T-helper 17 cell (primary cell): ENCODE measurements around the gene MAFG. TPM values are rescaled to one million over a fixed set of nuclear protein-coding genes. Genes with fewer than 3 reads are reported as not detected.
A peak's percentile ranks its signal among the peaks of the same experiment; 100 is the strongest.

Experiments used
- ATAC-seq: fragments of 150-1000 bp; cut with Tn5 transposase; 2 replicates; pipeline ENCODE4 v1.10.0; 2021; ENCODE audit warnings: mild to moderate bottlenecking, moderate library complexity
- DNase-seq, 3 donors: peaks; one replicate each; pipeline versions ENCODE4 v3.0.0 to v3.0.0-alpha.2; 2020 to 2021
- H3K9me3 ChIP-seq: one replicate; pipeline ENCODE4 v1.7.0; 2013; ENCODE audit warnings: low read length, mild to moderate bottlenecking; ENCODE audit not compliant: control insufficient read depth, poor library complexity, severe bottlenecking
- H3K27ac Mint-ChIP-seq: one replicate; pipeline ENCODE4 v1.8.0; 2022; ENCODE audit warnings: mild to moderate bottlenecking, moderate library complexity, mixed read lengths
- H3K27me3 Mint-ChIP-seq: one replicate; pipeline ENCODE4 v1.8.0; 2022; ENCODE audit warnings: mixed read lengths
- H3K36me3 Mint-ChIP-seq: one replicate; pipeline ENCODE4 v1.8.0; 2022; ENCODE audit warnings: low read depth, mixed read lengths
- H3K4me1 Mint-ChIP-seq: one replicate; pipeline ENCODE4 v1.8.0; 2022; ENCODE audit warnings: mild to moderate bottlenecking, mixed read lengths
- H3K4me3 Mint-ChIP-seq: one replicate; pipeline ENCODE4 v1.8.0; 2022; ENCODE audit warnings: mild to moderate bottlenecking, moderate library complexity, mixed read lengths
- total RNA-seq, 4 donors: library from RNA in 2 of 4; stranded (reverse) in 2 of 4; gene quantifications; one replicate each; pipeline ENCODE4 v1.2.3 and lab custom pipeline; 2022 to 2026

The MAFG gene
- total RNA-seq, 2 donors from 2014 or later, result 15.4 to 23.0 TPM

DNA sequence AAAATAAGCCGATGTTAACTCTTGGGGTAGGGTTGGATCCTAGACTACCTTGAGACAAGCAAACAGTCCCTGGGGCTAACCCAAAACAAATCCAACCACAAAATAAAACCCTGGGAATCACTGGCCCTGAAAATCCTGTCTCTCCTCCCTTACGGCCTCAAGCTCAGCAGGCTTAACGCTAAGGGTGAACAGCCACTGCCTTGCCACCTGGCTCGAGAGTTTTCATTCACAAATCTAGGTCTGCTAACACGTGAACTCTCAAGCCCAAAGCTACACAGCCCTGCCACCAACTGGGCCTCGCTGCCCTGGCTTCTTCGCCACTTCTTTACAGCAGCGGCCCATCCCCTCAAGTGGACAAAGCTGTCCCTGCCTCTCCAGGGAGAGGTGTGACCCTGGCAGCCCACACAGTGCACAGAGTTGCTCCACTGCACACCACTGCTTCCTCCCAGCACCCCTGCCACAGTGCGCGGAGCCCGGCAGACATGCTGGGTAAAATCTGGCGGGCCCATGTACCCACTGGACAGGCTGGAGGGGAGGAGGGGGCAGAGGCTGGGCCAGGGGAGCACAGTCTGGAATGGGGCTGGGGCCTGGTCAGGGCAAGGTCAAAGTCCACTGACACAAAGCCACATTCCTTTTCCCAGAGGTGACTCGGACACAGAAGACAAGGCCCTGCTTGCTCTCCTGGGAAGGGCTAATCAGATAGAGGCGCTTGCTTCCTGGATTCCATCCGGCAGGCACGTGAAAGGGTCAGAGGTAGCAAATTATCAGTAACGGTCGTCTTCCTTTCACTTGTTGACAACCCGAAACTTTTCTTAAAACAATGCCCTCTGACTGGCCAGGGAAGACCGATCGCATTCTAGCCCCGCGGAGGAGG, 17.3 kb downstream of the MAFG start:
- Mint-ChIP-seq H3K27ac (no peak overlapping the region), H3K36me3 (peaks cover 2% of the 10 kb centered on the region), H3K27me3 (no peaks in the 10 kb centered on the region), H3K4me1 (peaks cover 4% of the 10 kb centered on the region), H3K4me3 (peak overlapping the region; percentile 80)
- DNase-seq (no peak), ATAC-seq (no peak)
- H3K9me3 ChIP-seq, result no peaks in the 10 kb centered on the region

DNA sequence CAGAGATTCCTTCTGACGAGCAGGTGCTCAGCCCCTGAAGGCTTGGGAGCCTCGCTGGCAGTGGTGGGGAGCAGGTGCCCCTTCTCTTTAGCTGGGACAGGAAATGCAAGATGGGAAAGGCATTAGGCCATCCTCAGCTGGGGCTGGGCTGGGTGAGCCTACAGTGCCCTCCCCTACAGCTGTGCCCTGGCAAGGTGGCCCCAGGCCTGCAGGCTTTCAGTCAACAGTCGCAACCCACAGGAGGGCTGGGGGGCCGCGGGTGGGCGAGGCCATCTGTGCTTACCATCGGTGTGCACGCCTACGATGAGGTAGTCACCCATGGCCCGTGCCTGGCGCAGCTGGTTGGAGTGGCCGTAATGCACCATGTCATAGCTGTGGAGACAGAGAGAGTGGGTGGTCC, 18.3 kb downstream of the MAFG start:
- peaks cover 2% of the 10 kb centered on the region for H3K36me3 Mint-ChIP-seq
- no peak overlapping the region for H3K4me3 Mint-ChIP-seq
- ATAC-seq (no peak), DNase-seq (no peak)
- no peaks in the 10 kb centered on the region for H3K27me3 Mint-ChIP-seq
- no peaks in the 10 kb centered on the region for H3K9me3 ChIP-seq
- H3K27ac Mint-ChIP-seq, result no peak overlapping the region
- peaks cover 4% of the 10 kb centered on the region for H3K4me1 Mint-ChIP-seq

DNA sequence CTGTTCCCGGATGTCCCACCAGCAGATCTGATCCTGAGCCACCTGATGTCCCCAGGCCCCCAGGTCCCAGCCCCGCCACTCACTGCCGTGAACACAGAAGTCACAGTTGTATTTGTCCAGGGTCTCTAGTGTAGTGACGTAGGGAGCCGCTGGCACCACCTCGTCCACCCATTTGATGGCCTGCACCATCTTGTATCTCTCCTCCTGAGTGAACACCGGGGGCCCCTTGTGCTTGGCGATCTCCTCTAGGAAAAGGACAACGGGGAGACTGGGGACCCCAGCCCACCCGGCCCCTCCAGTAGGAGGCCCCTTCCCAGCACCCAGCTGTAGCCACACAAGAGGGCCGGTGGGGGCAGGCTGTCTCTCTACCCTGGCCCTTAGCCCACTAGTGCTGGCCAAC, 18.7 kb downstream of the MAFG start:
- peaks cover 4% of the 10 kb centered on the region for H3K36me3 Mint-ChIP-seq
- no peak overlapping the region for H3K27ac Mint-ChIP-seq
- H3K27me3 Mint-ChIP-seq, result no peaks in the 10 kb centered on the region
- DNase-seq, result no peak
- no peaks in the 10 kb centered on the region for H3K9me3 ChIP-seq
- no peak for ATAC-seq
- H3K4me3 Mint-ChIP-seq, result no peak overlapping the region
- H3K4me1 Mint-ChIP-seq, result peaks cover 4% of the 10 kb centered on the region

DNA sequence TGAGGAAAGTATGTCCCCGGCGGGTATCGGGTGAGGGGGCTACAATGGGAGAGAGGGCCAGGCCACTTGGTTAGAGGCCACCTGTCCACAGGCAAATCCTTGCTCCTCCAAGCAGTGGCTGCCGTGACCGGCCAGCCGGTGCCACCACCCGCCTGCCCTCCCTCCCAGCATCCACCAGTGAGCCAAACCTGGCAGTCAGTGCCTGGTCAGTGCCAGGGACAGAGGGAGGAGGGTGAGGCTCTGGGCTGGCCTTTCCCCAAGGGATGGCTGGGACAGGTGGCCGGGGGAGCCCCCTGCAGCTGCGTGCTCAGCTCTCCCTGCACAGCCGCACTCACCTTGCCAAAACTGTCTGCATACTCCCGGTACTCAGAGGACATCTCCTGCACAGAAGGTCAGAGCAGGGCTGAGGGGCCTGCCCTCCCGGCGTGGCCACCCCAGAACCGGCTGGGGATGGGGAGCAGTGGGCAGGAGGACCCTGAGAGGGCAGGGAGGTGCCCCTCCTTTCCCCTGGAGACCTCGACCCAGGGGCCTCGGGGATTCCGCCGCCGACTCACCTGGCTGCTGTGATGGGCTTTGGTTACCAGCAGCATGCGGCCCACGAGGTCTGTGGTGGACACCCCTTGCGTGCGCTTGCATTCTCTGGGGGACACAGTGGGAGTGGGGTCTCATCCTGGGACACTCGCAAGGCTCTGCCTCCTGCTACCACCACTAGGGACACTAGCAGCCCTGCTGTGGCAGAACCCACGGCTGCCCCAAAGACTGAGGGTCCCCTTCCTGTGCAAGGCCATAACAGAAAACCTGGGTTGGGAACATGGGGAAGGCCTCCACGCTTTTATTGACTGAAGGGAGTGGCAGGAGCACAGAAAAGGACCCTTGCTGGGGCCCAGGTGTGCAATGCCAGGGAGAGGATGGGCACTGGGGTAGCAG, 20.1 kb downstream of the MAFG start:
- DNase-seq, result no peak
- Mint-ChIP-seq H3K27ac (no peak overlapping the region), H3K4me3 (no peak overlapping the region), H3K27me3 (no peaks in the 10 kb centered on the region), H3K36me3 (peaks cover 2% of the 10 kb centered on the region), H3K4me1 (peaks cover 4% of the 10 kb centered on the region)
- no peak for ATAC-seq
- H3K9me3 ChIP-seq, result no peaks in the 10 kb centered on the region

DNA sequence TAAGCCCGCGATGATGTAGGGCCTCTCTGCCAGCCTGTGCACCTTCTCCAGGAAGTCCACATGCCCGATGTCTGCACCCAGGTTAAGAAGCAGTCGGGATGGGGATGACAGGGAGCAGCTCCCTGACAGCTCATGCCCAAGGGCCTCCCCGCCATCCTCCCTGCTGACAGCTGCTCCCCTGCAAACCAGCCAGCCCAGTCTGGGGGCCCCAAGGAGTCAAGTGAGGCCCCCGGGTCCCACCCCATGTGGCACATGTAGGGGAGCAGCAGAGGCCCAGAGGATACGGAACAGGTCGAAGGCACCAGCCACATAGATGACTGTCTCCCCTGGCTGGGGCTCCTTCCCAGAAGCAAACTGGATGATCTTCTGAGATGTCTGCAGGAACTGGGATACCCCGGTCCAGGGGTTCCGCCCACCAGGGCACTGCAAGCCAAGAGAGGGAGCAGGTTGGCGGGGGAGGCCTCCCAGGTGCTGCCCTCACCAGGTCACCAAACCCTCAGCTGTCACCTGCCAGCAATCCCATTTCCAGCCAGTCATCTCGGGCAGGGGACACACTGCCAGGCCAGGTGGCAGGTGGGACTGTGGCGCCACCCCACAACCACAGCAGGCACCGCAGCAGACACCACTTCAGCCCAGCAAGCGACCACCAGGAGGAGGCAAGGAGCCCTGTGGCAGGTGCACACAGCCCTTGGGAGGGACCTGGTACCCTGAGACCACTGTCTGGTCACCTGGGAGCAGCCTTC, 20.9 kb downstream of the MAFG start:
- no peak for DNase-seq
- Mint-ChIP-seq H3K27me3 (no peaks in the 10 kb centered on the region), H3K36me3 (peaks cover 2% of the 10 kb centered on the region), H3K27ac (no peak overlapping the region), H3K4me1 (peaks cover 3% of the 10 kb centered on the region), H3K4me3 (no peak overlapping the region)
- no peaks in the 10 kb centered on the region for H3K9me3 ChIP-seq
- no peak for ATAC-seq

GRCh38 chr17:81905993-81906392, 21.5 kb downstream of the MAFG start:
- Mint-ChIP-seq H3K4me3 (no peak overlapping the region), H3K27ac (no peak overlapping the region), H3K27me3 (peaks cover 6% of the 10 kb centered on the region), H3K4me1 (no peaks in the 10 kb centered on the region), H3K36me3 (peaks cover 2% of the 10 kb centered on the region)
- ATAC-seq, result no peak
- no peaks in the 10 kb centered on the region for H3K9me3 ChIP-seq
- no peak for DNase-seq

DNA sequence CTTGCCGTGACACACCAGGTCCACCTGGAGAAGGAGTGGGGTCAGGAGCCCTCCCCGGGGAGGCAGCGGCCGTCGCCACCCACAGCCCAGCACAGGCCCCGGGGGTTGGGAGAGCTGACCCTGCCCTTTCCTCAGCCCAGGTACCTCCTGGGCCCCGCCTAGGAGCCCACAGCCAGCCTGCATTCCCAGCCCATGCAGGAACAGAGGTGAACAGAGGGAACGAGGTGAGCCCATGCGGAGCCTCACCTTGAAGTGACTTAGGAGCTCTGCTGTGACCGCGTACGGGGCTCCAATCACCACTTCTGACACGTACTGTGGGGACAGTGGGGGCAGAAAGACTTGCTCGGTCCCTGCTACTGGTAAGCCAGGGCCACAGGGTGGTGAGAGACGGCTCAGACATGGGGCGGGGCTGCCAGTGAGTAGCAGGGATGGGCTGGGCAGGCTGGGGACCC, 22.1 kb downstream of the MAFG start:
- ATAC-seq, result no peak
- Mint-ChIP-seq H3K36me3 (peaks cover 2% of the 10 kb centered on the region), H3K4me1 (peaks cover 4% of the 10 kb centered on the region), H3K27ac (no peak overlapping the region), H3K4me3 (no peak overlapping the region), H3K27me3 (peaks cover 11% of the 10 kb centered on the region)
- H3K9me3 ChIP-seq, result no peaks in the 10 kb centered on the region
- DNase-seq, result no peak

- ATAC-seq (no peak), DNase-seq (no peak)
- no peaks in the 10 kb centered on the region for H3K9me3 ChIP-seq
- peaks cover 3% of the 10 kb centered on the region for H3K36me3 Mint-ChIP-seq
- peaks cover 18% of the 10 kb centered on the region for H3K27me3 Mint-ChIP-seq
- H3K4me1 Mint-ChIP-seq, result peaks cover 4% of the 10 kb centered on the region
- no peak overlapping the region for H3K27ac Mint-ChIP-seq
- H3K4me3 Mint-ChIP-seq, result no peak overlapping the region
Observed at GRCh38 chr17:81904600-81905423, 22.7 kb downstream of the MAFG start.

DNA sequence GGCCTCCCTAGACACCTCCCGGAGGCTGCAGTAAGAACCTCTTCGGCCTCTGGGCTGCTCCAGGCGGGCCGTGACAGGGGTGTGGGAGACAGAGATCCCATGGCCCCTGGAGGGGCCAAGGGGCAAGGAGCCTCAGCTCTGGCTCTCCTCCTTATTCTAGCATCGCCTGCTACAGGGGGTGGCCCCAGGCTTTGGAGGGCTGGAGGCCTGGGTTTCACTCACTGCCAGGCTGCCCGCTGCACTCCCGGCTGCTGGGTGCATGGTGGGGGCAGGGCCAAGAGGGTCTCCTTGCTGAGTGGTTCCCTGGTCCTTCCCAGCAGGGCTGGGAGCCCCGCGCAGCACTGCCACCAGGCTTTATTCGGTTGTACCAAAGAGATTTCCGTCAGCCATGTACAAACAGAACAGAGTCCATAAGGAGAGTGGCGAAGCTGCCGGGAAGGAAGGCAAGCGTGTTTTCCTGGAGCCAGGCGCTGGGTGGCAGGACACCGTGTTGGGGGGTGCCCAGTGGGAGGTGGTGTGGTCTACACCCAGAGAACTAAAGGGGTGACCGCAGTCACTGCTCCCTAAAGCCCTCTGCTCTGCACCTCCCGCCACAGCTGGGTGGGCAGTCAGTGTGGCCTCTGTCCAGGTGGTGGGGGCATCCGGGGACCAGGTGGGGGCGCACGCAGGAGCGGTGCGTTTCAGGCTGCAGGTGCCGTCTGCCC, 23.5 kb downstream of the MAFG start:
- no peaks in the 10 kb centered on the region for H3K9me3 ChIP-seq
- ATAC-seq (no peak), DNase-seq (no peak)
- H3K27ac Mint-ChIP-seq, result no peak overlapping the region
- H3K27me3 Mint-ChIP-seq, result peaks cover 19% of the 10 kb centered on the region
- peaks cover 4% of the 10 kb centered on the region for H3K4me1 Mint-ChIP-seq
- H3K36me3 Mint-ChIP-seq, result peaks cover 3% of the 10 kb centered on the region
- H3K4me3 Mint-ChIP-seq, result no peak overlapping the region

DNA sequence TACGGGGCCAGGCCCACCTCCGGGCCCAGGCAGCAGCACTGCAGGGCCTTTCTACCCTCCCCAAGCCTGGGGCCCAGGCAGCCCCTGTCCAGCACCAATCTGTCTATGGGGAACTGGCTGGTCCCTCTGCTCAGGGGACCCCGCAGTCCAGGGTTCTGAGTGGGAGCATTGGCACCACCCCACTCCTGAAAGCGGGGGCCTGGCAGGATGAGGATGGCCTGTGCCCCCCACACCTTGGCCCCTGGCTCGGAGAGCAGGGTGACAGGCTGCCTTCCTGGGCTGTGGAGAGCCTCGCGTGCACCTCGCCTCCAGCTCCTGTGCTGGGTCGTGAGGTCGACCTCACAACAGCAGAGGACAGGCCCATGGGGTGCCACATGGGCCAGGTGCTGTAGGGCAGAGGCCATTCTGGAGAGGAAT, 24.1 kb downstream of the MAFG start:
- H3K9me3 ChIP-seq, result no peaks in the 10 kb centered on the region
- Mint-ChIP-seq H3K27me3 (peaks cover 19% of the 10 kb centered on the region), H3K4me3 (no peak overlapping the region), H3K27ac (no peak overlapping the region), H3K36me3 (peaks cover 3% of the 10 kb centered on the region), H3K4me1 (peaks cover 4% of the 10 kb centered on the region)
- ATAC-seq (no peak), DNase-seq (no peak)

- DNase-seq, result no peak
- Mint-ChIP-seq H3K27ac (no peak overlapping the region), H3K27me3 (peaks cover 19% of the 10 kb centered on the region), H3K4me3 (peak overlapping the region; percentile 39), H3K36me3 (peaks cover 3% of the 10 kb centered on the region), H3K4me1 (peaks cover 4% of the 10 kb centered on the region)
- no peaks in the 10 kb centered on the region for H3K9me3 ChIP-seq
- peak; percentile 55 for ATAC-seq
Observed at GRCh38 chr17:81902653-81903414, 24.7 kb downstream of the MAFG start.
